ENCODE results near the gene TKTL1.

The TKTL1 gene

DNA sequence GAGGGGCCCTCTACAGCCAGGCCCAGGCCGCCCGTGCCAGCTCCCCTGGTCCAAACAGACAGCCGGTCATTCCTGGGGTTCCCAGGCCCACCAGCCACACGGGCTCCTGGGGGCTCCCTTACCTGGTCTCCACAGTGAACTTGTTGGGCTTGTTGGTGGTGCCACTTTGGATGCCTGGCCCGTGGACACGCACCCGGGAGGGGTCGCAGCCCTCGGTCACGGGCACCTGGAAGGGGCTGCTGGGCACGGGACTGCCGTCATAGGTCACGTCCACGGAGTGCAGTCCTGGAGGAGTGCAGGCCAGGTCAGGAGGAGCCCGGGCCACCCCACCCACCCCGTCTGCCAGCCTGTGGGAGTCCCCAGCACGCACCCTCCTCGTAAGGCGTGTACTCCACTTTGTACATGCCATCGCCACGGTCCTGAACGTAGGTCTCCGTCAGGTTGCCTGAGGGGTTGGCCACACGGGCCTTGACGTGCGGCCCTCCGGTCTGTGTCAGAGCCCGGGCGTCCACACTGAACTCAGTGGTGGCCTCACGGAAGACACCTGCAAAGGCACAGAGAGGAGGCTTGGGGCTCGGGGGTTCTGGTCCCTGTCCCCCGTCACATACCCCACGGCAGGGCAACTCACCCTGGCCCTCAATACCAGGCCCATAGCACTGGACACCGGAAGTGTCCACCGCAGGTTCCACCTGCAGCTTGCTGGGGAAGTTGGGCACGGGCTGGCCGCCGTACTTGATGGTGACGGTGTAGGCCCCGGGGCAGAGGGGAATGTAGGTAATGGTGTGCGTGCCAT lies 64.0 kb downstream of the TKTL1 start:
- Mint-ChIP-seq H3K4me1 (peaks cover 22% of the 10 kb centered on the region), H3K4me3 (no peak overlapping the region), H3K36me3 (peaks cover 100% of the 10 kb centered on the region), H3K27ac (no peak overlapping the region), H3K9me3 (no peaks in the 10 kb centered on the region)
- no peak for ATAC-seq
- no peak for DNase-seq (ENCODE audit: low spot score in 2 of 2)

DNA sequence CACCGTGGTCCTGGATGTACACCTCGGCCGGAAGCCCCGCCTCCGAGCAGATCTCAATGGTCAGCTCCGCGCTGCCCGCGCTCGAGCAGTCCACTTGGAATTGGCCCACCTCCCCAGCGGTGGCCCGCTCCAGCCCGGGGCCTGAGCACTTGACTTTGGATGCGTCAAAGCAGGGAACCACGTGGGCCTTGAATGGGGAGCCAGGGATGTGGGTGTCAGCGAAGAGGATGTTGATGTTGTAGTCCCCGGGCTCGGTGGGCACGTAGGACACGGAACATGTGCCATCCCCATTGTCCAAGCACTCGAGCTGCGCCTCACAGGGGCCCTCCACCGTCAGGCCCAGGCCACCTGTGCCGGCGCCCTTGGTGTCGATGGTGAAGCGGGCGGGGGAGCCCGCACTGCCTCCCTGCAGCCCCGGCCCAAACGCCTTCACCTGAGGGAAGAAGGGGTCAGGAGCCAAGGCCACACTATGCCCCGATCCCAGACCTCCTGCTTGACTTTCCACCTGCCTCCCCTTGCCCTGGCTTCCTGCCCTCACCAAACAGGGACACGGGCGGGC lies 64.6 kb downstream of the TKTL1 start:
- Mint-ChIP-seq H3K9me3 (no peaks in the 10 kb centered on the region), H3K4me3 (no peak overlapping the region), H3K36me3 (peaks cover 100% of the 10 kb centered on the region), H3K4me1 (peaks cover 27% of the 10 kb centered on the region), H3K27ac (peak overlapping the region; percentile 70)
- DNase-seq (ENCODE audit: low spot score in 2 of 2), result no peak
- ATAC-seq, result no peak

DNA sequence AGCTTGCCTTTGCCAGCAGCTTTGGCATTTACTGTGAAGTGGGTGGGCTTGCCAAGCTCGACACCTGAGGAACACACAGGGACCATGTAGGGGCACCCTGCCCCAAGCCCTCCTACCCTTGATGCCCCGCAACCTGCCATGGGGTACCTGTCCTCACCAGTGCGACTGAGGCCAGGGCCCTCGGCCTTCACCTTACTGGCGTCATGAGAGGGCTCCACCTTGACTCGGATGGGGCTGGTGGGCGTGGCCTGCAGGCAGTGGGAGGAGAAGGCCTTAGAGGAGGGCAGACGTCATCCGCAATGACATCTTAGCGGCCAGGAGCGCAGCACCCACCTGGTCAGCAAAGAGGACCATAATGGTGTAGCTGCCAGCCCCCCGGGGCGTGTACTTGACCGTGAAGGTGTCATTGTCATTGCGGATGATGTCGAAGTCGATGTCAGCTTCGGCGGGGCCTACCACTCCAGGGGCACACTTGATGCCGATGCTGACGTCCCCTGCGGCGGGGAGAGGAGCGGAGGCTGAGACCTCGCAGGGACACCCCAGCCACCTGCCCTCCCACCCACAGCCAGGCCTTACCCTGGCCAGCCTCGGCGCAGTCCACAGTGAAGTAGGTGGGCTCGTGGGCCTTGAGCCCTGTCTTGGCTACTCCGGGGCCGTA lies 66.6 kb downstream of the TKTL1 start:
- ATAC-seq, result no peak
- Mint-ChIP-seq H3K9me3 (no peaks in the 10 kb centered on the region), H3K4me1 (peaks cover 29% of the 10 kb centered on the region), H3K4me3 (no peak overlapping the region), H3K36me3 (peaks cover 100% of the 10 kb centered on the region), H3K27ac (peak overlapping the region; percentile 70)
- DNase-seq (ENCODE audit: low spot score in 2 of 2), result no peak

DNA sequence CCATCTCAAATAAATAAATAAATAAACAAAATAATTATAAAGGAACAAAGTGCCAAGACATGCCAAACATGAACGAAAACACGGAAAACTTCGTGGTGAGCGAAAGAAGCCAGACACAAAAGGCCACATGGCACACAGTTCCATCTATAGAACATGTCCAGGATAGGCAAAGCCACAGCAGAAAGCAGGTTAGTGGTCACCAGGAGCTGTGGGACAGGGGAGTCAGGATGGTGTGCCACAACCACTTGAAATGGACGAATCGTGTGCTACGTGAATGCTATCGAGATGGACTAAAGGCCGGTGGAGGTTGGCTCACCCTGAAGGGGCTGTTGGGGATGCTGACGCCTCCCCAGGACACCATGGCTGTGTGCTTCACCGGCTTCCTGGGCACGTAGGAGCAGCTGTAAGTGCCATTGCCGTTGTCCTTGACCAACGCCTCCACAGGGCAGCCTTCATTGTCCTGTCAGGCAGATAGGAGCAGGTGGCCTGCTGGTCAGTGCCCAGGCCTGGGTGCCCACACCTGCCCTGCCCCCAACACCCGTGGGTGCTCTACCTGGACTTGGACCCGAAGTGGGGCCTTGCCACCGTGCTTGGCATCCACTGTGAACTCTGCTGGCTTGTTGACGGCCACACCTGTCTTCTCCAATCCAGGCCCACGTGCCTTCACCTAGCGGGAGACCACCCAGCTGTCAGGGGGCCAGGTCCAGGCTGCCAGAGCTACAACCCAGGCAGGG lies 68.3 kb downstream of the TKTL1 start:
- H3K9me3 Mint-ChIP-seq, result no peaks in the 10 kb centered on the region

DNA sequence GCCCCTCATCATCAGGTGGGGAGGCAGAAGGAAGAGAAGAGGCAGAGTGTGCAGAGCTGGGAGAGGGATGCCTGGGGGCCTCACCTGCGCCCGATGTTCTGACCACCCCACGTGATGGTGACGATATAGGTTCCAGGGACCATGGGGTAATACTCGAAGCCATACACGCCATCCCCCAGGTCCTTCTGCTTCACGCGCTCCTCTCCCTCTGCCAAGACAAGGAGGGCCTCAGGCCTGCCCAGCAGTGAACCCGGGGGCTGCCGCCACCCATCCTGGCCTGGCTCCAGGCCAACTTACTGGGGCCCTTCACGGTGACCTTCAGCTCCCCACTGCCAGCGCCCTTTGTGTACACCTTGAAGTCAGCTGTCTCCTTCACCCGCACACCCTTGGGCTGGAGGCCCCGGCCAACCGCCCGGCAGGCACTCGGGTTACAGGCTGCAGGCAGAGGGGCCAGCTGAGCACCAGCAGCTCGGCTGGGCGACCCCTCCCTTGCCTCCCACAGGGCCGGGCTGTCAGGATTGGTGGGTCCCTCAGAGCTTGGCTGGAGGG lies 69.5 kb downstream of the TKTL1 start:
- H3K4me3 Mint-ChIP-seq, result peak overlapping the region; percentile 83
- no peak for DNase-seq (ENCODE audit: low spot score in 2 of 2)

More for the DNA sequence above, 68.3 kb downstream of the TKTL1 start:
- Mint-ChIP-seq H3K4me3 (no peak overlapping the region), H3K36me3 (peaks cover 100% of the 10 kb centered on the region), H3K4me1 (peaks cover 25% of the 10 kb centered on the region), H3K27ac (peak overlapping the region; percentile 89)
- ATAC-seq (no peak), DNase-seq (ENCODE audit: low spot score in 2 of 2) (no peak)

DNA sequence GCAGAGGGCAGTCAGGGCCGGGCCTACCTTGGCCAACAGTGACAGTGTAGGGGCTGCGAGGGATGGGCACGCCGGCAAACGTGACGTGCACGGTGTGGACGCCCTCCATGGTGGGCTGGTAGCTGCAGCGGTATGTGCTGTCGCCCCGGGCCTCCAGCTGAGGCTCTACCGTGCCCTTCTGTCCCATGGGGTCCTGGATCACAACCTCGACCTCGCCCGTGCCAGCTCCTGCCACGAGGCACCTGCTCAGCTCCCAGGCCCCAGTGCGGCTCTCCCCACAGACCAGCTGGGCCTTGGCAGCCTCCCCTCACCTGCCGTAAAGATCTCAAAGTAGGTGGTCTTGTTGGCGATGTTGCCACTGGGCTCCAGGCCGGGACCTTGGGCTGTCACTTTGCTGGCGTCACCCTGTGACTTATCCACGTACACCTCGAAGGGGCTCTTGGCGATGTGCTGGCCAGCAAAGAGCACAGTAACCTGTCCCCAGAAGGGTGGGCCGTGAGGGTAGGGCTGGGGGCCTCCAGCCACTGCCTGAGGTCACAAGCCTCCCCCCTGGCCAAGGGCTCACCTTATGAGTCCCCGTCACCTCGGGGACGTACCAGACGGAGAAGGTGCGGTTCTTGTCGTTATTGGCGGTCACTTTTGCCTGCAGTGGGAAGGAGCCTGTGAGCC lies 70.5 kb downstream of the TKTL1 start:
- Mint-ChIP-seq H3K27ac (peak overlapping the region; percentile 89), H3K4me1 (peaks cover 24% of the 10 kb centered on the region), H3K9me3 (no peaks in the 10 kb centered on the region), H3K36me3 (peaks cover 100% of the 10 kb centered on the region), H3K4me3 (peak overlapping the region; percentile 83)
- ATAC-seq (no peak), DNase-seq (ENCODE audit: low spot score in 2 of 2) (no peak)

More for the DNA sequence above, 69.5 kb downstream of the TKTL1 start:
- Mint-ChIP-seq H3K9me3 (no peaks in the 10 kb centered on the region), H3K27ac (peak overlapping the region; percentile 89), H3K4me1 (peaks cover 24% of the 10 kb centered on the region), H3K36me3 (peaks cover 100% of the 10 kb centered on the region)
- ATAC-seq, result no peak

DNA sequence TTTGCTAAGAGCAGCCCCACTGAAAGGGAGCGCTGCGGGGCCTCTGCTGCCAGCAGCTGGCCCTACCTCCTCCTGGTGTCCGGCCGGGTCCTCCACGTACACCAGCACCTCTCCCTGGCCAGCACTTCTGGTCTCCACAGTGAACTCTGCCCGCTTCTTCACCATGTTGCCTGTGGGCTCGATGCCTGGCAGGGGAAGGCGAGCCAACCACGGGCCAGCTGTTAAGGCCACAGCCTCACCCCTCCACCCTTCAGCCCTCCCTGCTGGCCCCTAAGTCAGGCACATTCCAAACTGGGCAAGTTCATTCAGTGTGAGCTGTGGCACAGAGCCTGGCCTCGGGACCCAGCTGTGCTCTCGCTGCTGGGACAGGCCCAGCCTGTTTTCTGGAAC lies 71.1 kb downstream of the TKTL1 start:
- no peak for DNase-seq (ENCODE audit: low spot score in 2 of 2)
- H3K4me3 Mint-ChIP-seq, result peak overlapping the region; percentile 83
- no peaks in the 10 kb centered on the region for H3K9me3 Mint-ChIP-seq
- ATAC-seq, result no peak
- peaks cover 98% of the 10 kb centered on the region for H3K36me3 Mint-ChIP-seq
- peak overlapping the region; percentile 67 for H3K27ac Mint-ChIP-seq
- H3K4me1 Mint-ChIP-seq, result peaks cover 24% of the 10 kb centered on the region

DNA sequence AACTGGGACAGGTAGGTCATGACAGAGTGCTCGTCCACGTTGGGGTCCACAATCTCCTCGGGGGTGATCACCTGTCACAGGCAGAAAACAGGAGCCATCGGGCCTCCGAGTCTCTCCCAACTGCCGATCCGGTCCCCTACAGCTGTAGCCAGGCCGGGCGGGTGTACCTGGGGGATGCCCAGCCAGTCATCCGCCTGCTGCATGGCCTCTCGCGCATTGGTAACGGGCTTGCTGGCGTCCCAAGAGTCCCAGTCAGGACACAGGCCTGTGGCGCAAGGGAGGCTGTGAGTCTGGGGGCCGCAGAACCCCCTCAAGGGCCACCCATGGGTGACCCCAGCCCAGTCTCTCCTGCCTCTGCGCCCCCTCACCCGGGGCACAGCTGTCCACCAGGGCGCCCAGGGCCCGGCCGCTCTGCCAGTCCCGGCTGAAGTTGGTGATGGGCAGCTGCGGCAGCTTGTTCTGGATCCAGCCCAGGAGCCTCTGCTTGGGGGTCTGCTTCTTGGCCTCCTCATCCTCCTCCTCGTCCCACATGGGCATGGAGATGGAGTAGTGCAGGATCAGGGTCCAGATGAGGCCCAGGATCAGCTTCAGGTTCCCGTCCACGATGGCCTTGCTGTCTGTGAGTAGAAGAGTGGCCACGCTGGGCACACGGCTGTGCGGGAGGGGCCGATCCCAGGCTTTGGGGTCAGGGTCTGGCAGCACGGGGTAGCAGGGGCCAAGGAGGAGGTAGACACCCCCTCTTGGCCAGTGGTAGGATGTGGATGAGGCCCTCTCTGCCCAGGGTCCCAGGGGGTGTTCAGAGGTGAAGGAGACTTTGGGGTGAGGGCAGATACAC lies 72.1 kb downstream of the TKTL1 start:
- H3K4me3 Mint-ChIP-seq, result peak overlapping the region; percentile 83
- no peak for DNase-seq (ENCODE audit: low spot score in 2 of 2)
- peaks cover 29% of the 10 kb centered on the region for H3K4me1 Mint-ChIP-seq
- ATAC-seq, result no peak
- H3K36me3 Mint-ChIP-seq, result peaks cover 94% of the 10 kb centered on the region
- no peaks in the 10 kb centered on the region for H3K9me3 Mint-ChIP-seq
- H3K27ac Mint-ChIP-seq, result peak overlapping the region; percentile 93

DNA sequence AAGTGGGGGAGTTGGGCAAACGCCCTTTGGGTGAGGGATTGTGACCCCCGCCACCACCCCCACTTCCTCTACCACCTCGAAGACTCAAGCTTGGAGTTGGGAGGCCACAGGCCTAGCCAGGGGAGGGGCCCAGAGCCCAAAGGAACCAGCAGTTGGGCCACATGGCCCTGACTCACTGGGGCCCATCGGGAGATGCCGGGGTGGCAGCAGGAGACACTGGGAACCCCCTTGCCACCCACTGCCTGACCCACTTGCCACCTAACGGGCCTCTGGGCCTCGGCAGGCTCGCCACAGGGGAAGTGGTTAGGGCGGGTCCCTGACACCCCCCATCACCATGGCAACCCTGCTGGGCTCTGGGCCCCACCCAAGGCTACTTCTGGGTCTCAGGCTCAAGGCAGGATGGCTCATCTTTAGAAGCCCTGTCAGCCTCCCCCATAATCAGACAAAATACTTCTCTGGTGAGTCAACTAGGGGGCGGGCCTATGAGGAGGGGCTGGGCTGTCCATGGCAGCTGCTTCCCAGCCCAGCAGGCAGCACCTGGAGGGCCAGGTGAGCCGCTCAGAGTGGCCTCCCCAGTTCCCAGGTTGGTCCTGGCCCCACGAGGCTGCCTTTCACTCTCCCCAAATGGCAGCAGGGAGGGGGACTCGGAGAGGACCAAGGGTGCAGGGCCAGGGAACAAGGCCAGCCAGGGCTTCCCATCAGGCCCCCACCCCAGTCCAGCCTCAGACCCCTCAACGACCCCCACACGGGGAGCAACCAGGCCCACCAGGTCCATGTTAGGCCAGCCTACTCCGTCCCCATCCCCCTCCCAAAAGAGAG lies 73.2 kb downstream of the TKTL1 start:
- DNase-seq (ENCODE audit: low spot score in 2 of 2), result peak; percentile 78 to 92
- H3K4me3 Mint-ChIP-seq, result peak overlapping the region; percentile 83
- ATAC-seq, result peak; percentile 79
- peaks cover 82% of the 10 kb centered on the region for H3K36me3 Mint-ChIP-seq
- H3K27ac Mint-ChIP-seq, result peak overlapping the region; percentile 93
- peaks cover 31% of the 10 kb centered on the region for H3K4me1 Mint-ChIP-seq
- H3K9me3 Mint-ChIP-seq, result no peaks in the 10 kb centered on the region

DNA sequence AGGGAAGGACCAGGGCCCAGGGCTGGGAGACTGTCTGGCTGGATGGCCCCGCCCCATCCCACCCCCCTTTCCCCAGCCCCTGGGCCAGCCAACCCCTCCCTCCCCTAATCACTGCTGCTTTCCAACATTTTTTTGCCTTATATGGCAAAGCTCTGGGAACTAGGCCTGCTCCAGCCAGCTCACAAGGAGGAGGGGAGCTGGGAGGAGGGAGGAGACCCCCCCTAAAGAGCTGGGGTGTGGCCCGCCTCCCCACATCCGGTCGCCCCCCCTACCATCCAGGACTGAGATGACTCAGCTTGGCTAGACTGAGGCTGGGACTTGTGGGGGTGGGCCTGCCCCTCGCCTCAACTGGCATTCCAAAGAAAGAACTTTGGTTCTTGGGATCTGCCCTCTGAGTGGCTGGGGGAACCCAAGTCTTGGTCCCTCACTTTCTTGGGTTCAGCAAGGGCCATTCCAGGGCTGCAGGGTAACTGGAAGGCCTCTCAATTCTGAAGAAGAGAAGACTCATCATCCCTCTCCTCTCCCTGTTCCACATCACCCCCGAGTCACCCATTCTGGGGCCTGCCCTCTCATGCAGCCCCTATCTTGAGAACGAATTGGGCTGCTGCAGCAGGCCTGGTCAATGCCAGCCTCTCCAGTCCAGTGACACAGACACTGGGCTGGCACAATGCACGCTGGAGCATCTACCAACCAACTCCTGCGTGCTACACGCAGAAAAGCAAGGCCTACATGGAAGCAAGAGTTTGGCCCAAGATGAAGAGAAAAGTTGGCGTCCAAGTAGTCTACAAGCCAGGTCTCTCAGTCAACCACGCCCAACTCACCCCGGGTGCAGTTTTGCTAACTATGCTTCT lies 74.1 kb downstream of the TKTL1 start:
- DNase-seq (ENCODE audit: low spot score in 2 of 2), result peak; percentile 47 to 85
- peak; percentile 19 for ATAC-seq
- H3K36me3 Mint-ChIP-seq, result peaks cover 74% of the 10 kb centered on the region
- no peaks in the 10 kb centered on the region for H3K9me3 Mint-ChIP-seq
- H3K4me3 Mint-ChIP-seq, result peak overlapping the region; percentile 83
- H3K4me1 Mint-ChIP-seq, result peaks cover 26% of the 10 kb centered on the region
- H3K27ac Mint-ChIP-seq, result peak overlapping the region; percentile 93

DNA sequence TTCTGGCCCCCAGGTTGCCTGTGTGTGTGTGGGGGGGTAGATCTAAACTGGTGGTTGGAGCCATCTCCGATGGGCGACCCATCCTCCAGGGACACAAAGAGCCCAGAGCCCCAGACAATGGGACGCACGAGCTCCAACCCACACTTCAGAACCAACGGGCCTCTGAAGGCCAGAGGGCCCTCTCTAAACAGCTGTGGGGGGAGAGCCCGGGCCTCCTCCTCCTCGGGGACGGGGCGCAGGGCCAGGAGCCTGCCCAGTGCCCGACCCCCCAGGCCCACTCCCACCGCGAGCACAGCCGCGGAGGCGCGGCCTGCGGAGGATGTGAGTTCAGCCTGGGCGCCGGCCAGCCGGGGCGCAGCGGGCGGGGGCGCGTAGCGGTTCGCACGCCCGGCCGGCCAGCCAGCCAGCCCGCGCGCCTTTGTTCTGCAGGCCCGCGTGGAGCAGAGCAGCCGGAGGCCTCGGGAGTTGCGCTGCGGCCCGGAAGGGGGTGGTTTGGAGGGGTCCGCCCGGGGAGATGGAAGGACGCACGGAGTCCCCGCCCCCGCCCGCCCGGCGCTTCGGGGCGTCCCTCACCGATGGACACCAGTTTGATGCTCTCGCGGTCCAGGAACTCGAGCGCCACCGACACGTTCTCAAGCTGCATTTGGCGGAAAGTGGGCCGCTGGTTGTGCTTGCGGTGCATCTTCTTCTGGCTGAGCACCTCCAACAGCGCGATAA lies 74.9 kb downstream of the TKTL1 start:
- peaks cover 66% of the 10 kb centered on the region for H3K36me3 Mint-ChIP-seq
- peak overlapping the region; percentile 83 for H3K4me3 Mint-ChIP-seq
- H3K9me3 Mint-ChIP-seq, result no peaks in the 10 kb centered on the region
- ATAC-seq (no peak), DNase-seq (ENCODE audit: low spot score in 2 of 2) (no peak)
- H3K27ac Mint-ChIP-seq, result peak overlapping the region; percentile 93
- peaks cover 22% of the 10 kb centered on the region for H3K4me1 Mint-ChIP-seq

Data from stimulated activated effector memory CD8-positive, alpha-beta T cell treated with anti-CD3 and anti-CD28 coated beads, Interleukin-12 subunit alpha, Interleukin-12 subunit beta, amount 100 ng/mL, for 72 hours (primary cell).